ENCODE data around the gene SLC27A4. TPM values are rescaled to one million over a fixed set of nuclear protein-coding genes. Genes with fewer than 3 reads are reported as not detected.

The SLC27A4 gene
- total and polyA plus RNA-seq, 12 donors, result 6.6 to 40.0 (median 20.6) TPM

DNA sequence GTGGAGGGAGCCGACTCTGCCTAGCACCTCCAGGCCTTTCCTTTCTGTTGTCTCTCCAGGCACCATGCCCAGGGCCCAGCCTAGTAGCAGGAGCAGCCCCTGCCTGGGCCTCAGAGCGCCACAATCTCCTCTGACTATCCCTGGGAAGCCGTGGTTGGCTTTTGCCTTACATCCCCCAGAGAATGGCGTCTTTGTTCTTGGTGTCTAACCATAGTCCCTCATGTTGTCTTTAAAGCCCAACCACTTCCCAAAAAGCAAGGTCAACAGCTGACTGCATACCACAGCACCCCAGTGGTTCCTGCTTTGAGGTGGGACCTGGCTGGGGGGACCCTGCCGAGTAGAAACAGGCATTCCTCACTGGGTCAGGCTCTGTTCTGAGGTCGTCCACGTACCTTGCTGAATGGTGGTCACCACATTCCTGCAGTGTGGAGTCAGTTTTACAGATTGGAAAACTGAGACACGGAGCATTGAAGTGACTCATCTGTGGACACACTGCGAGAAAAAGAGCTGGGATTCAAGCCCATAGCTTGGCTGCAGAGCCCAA lies 66.6 kb downstream of the SLC27A4 start:
- Histone ChIP-seq H3K27ac (no peak overlapping the region), H3K4me3 (no peak overlapping the region), H3K27me3 (peaks cover 21% of the 10 kb centered on the region), H3K9me3 (replicated peaks in 1 of 3) (no peaks in the 10 kb centered on the region), H3K36me3 (replicated peaks in 1 of 2) (no peaks in the 10 kb centered on the region), H3K4me1 (replicated peaks in 1 of 2) (no peaks in the 10 kb centered on the region)
- intact Hi-C loops (cut with DNase I), result loop anchor here in 1 of 2 donors (5.0 kb wide), 1 partner anchor 45 kb away; no protein-coding TSS in a partner anchor
- no peak for TF ChIP-seq POLR2A (IDR thresholded peaks at IDR 0.05)
- TF ChIP-seq, protein P1, sequence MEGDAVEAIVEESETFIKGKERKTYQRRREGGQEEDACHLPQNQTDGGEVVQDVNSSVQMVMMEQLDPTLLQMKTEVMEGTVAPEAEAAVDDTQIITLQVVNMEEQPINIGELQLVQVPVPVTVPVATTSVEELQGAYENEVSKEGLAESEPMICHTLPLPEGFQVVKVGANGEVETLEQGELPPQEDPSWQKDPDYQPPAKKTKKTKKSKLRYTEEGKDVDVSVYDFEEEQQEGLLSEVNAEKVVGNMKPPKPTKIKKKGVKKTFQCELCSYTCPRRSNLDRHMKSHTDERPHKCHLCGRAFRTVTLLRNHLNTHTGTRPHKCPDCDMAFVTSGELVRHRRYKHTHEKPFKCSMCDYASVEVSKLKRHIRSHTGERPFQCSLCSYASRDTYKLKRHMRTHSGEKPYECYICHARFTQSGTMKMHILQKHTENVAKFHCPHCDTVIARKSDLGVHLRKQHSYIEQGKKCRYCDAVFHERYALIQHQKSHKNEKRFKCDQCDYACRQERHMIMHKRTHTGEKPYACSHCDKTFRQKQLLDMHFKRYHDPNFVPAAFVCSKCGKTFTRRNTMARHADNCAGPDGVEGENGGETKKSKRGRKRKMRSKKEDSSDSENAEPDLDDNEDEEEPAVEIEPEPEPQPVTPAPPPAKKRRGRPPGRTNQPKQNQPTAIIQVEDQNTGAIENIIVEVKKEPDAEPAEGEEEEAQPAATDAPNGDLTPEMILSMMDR (IDR thresholded peaks at IDR 0.05), result no peak
- no peak for DNase-seq
- WGBS, 4 donors, result 67 to 74% (median 70%) methylated on average over 8 to 9 of the region's 9 CpGs

GRCh38 chr9:128408963-128409431 lies 68.7 kb downstream of the SLC27A4 start:
- no peak for DNase-seq
- H3K9me3 ChIP-seq (replicated peaks in 1 of 3), result no peaks in the 10 kb centered on the region
- WGBS, 4 donors, result 36 to 64% (median 47%) methylated on average over 15 to 26 of the region's 26 CpGs
- no peaks in the 10 kb centered on the region for H3K4me1 ChIP-seq (replicated peaks in 1 of 2)
- H3K27me3 ChIP-seq, result peaks cover 23% of the 10 kb centered on the region
- TF ChIP-seq POLR2A (IDR thresholded peaks at IDR 0.05), result no peak
- TF ChIP-seq, protein P1 (IDR thresholded peaks at IDR 0.05), result no peak
- no peak overlapping the region for H3K4me3 ChIP-seq
- no peaks in the 10 kb centered on the region for H3K36me3 ChIP-seq (replicated peaks in 1 of 2)
- intact Hi-C loops (cut with DNase I), result loop anchor here in 1 of 2 donors (5.0 kb wide), 1 partner anchor 47 kb away; no protein-coding TSS in a partner anchor
- no peak overlapping the region for H3K27ac ChIP-seq

DNA sequence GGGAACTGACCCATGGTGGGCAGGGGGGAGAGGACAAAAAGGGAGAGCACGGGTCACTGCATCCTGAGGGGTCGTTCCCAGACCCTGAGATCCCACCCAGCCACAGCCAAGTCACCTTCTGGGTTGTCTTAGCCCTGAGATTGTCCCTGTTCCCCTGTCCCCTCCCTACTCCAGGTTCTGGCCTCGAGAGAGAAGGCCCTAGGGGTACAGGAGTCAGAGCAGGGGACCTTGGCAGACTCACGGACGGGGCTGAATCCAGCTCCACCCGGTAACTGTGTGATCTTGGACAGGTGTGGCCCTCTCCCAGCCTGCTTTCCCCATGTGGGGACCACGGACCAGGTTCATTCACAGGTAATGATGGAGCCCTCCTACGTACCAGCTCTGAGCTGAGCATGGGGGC lies 69.1 kb downstream of the SLC27A4 start:
- intact Hi-C loops (cut with DNase I), result loop anchor here in 1 of 2 donors (5.0 kb wide), 1 partner anchor 47 kb away; no protein-coding TSS in a partner anchor
- Histone ChIP-seq H3K27me3 (peaks cover 27% of the 10 kb centered on the region), H3K27ac (no peak overlapping the region), H3K36me3 (replicated peaks in 1 of 2) (no peaks in the 10 kb centered on the region), H3K4me1 (replicated peaks in 1 of 2) (no peaks in the 10 kb centered on the region), H3K4me3 (no peak overlapping the region), H3K9me3 (replicated peaks in 1 of 3) (no peaks in the 10 kb centered on the region)
- WGBS, 4 donors, result 44 to 74% (median 53%) methylated on average over 6 to 8 of the region's 8 CpGs
- TF ChIP-seq POLR2A (IDR thresholded peaks at IDR 0.05), result no peak
- TF ChIP-seq, protein P1 (IDR thresholded peaks at IDR 0.05), result no peak
- no peak for DNase-seq

DNA sequence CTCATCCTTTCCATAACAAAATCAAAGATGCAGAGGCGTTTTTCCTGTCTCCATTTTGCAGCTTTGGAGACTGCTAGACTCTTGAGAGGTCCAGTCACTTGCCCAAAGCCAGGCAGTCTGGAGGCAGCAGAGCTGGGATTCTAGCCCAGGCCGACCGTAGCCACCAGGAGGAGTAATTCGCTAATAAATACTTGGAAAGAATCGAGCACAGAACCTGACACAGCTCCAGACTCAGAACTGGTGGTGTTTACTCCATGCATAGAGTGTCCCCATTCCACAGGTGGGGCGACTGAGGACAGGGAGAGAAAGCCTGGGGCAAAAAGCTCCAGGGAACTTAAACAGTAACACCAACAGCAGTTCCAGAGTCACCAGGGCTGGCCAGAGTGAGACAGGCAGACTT lies 69.7 kb downstream of the SLC27A4 start:
- Histone ChIP-seq H3K36me3 (replicated peaks in 1 of 2) (no peaks in the 10 kb centered on the region), H3K27me3 (peaks cover 28% of the 10 kb centered on the region), H3K27ac (no peak overlapping the region), H3K4me3 (no peak overlapping the region), H3K4me1 (replicated peaks in 1 of 2) (no peaks in the 10 kb centered on the region), H3K9me3 (replicated peaks in 1 of 3) (no peaks in the 10 kb centered on the region)
- DNase-seq, result no peak
- intact Hi-C loops (cut with DNase I), result loop anchor here (5.0 kb wide), 1 partner anchor 48 kb away; no protein-coding TSS in a partner anchor
- WGBS, 4 donors, result 27 to 43% (median 40%) methylated on average over 3 to 6 of the region's 6 CpGs
- TF ChIP-seq POLR2A (IDR thresholded peaks at IDR 0.05), result no peak
- TF ChIP-seq, protein P1 (IDR thresholded peaks at IDR 0.05), result no peak

MicroRNA genes within 50 kb of the gene (microRNA counts, 767-probe panel; counts per million panel counts)
- 0 counts per million in 2 donors for microRNA hsa-miR-219-2-3p

Small RNAs within 50 kb of the gene (microRNA-seq; reads per million reads assigned to microRNA genes)
- gene MIR219B, result 0 reads per million in 3 donors

Other genes starting within 250 kb of the SLC27A4 start
- 100 to 1,000 TPM in 4 of 9 donors, 10 to 100 TPM in 5; 64.8 to 147 (median 96.0) TPM for gene PTGES2, start 212.8 kb upstream of the SLC27A4 start, total RNA-seq
- 100 to 1,000 TPM in 2 of 3 donors, 10 to 100 TPM in 1; 69.5 to 104 (median 101) TPM for gene PTGES2, start 212.8 kb upstream of the SLC27A4 start, polyA plus RNA-seq
- gene LCN2, start 191.1 kb upstream of the SLC27A4 start, total RNA-seq, result 10 to 100 TPM in 1 of 9 donors, 1 to 10 TPM in 4, under 1 TPM in 1, not detected in 3; 0.33 to 48.2 (median 1.2) TPM
- gene LCN2, start 191.1 kb upstream of the SLC27A4 start, polyA plus RNA-seq, result 1 to 10 TPM in 2 of 3 donors, under 1 TPM in 1; 0.37 to 1.9 (median 1.7) TPM
- 1,000 to 10,000 TPM in 4 of 9 donors, 100 to 1,000 TPM in 5; 165 to 1,914 (median 315) TPM for gene BBLN, start 180.3 kb upstream of the SLC27A4 start, total RNA-seq
- 100 to 1,000 TPM in 2 of 3 donors, 1 to 10 TPM in 1; 5.5 to 924 (median 522) TPM for gene BBLN, start 180.3 kb upstream of the SLC27A4 start, polyA plus RNA-seq
- 100 to 1,000 TPM in 3 of 9 donors, 10 to 100 TPM in 6; 25.3 to 142 (median 83.8) TPM for gene CIZ1, start 149.0 kb upstream of the SLC27A4 start, total RNA-seq
- 100 to 1,000 TPM in 1 of 3 donors, 10 to 100 TPM in 2; 63.0 to 134 (median 65.2) TPM for gene CIZ1, start 149.0 kb upstream of the SLC27A4 start, polyA plus RNA-seq
- 10 to 100 TPM in 6 of 9 donors, 1 to 10 TPM in 3; 2.4 to 14.7 (median 12.1) TPM for gene DNM1, start 137.1 kb upstream of the SLC27A4 start, total RNA-seq
- gene DNM1, start 137.1 kb upstream of the SLC27A4 start, polyA plus RNA-seq, result 10 to 100 TPM in 2 of 3 donors, 1 to 10 TPM in 1; 5.8 to 44.3 (median 17.5) TPM
- gene GOLGA2, start 64.5 kb upstream of the SLC27A4 start, total RNA-seq, result 10 to 100 TPM; 35.8 to 92.8 (median 79.2) TPM
- 100 to 1,000 TPM in 2 of 3 donors, 10 to 100 TPM in 1; 87.7 to 221 (median 124) TPM for gene GOLGA2, start 64.5 kb upstream of the SLC27A4 start, polyA plus RNA-seq
- gene SWI5, start 64.3 kb upstream of the SLC27A4 start, total RNA-seq, result 10 to 100 TPM; 17.7 to 58.9 (median 27.8) TPM
- 10 to 100 TPM; 20.2 to 30.1 (median 25.0) TPM for gene SWI5, start 64.3 kb upstream of the SLC27A4 start, polyA plus RNA-seq
- 10 to 100 TPM; 15.0 to 68.2 (median 43.5) TPM for gene TRUB2, start 18.1 kb upstream of the SLC27A4 start, total RNA-seq
- 10 to 100 TPM; 20.7 to 55.2 (median 23.7) TPM for gene TRUB2, start 18.1 kb upstream of the SLC27A4 start, polyA plus RNA-seq
- 10 to 100 TPM; 47.3 to 96.8 (median 68.6) TPM for gene COQ4, start 17.7 kb upstream of the SLC27A4 start, total RNA-seq
- gene COQ4, start 17.7 kb upstream of the SLC27A4 start, polyA plus RNA-seq, result 100 to 1,000 TPM in 2 of 3 donors, 10 to 100 TPM in 1; 35.8 to 111 (median 109) TPM
- gene URM1, start 30.8 kb downstream of the SLC27A4 start, total RNA-seq, result 10 to 100 TPM; 34.7 to 87.1 (median 51.0) TPM
- 10 to 100 TPM; 22.8 to 40.2 (median 27.0) TPM for gene URM1, start 30.8 kb downstream of the SLC27A4 start, polyA plus RNA-seq
- gene CERCAM, start 80.3 kb downstream of the SLC27A4 start, total RNA-seq, result 10 to 100 TPM in 8 of 9 donors, 1 to 10 TPM in 1; 8.1 to 43.5 (median 16.8) TPM
- gene CERCAM, start 80.3 kb downstream of the SLC27A4 start, polyA plus RNA-seq, result 10 to 100 TPM in 2 of 3 donors, 1 to 10 TPM in 1; 5.1 to 34.2 (median 16.2) TPM
- 10 to 100 TPM; 10.2 to 18.6 (median 14.0) TPM for gene ODF2, start 115.5 kb downstream of the SLC27A4 start, total RNA-seq
- gene ODF2, start 115.5 kb downstream of the SLC27A4 start, polyA plus RNA-seq, result 10 to 100 TPM; 16.6 to 21.6 (median 19.6) TPM
- gene GLE1, start 164.2 kb downstream of the SLC27A4 start, total RNA-seq, result 10 to 100 TPM; 23.6 to 81.9 (median 29.2) TPM
- gene GLE1, start 164.2 kb downstream of the SLC27A4 start, polyA plus RNA-seq, result 10 to 100 TPM; 13.1 to 33.4 (median 13.8) TPM
- 100 to 1,000 TPM; 136 to 316 (median 224) TPM for gene SPTAN1, start 212.1 kb downstream of the SLC27A4 start, total RNA-seq
- 100 to 1,000 TPM; 167 to 278 (median 252) TPM for gene SPTAN1, start 212.1 kb downstream of the SLC27A4 start, polyA plus RNA-seq